ENCODE results near the gene SNAPC3.
"Not testable (repeated sequence)": the region's sequence is repeated elsewhere in the genome, so short reads cannot be mapped to it uniquely, and the experiment has no call there.

The SNAPC3 gene

GRCh38 chr9:15422372-15423230, at the start of gene SNAPC3:
TSS of gene SNAPC3 (plus strand) at chr9:15422876. CDS start at chr9:15422880, 4 bp downstream.
- peak; percentile 82 to 88 for DNase-seq (ENCODE audit: low read depth in 2 of 2)

GRCh38 chr9:15373881-15374280, 48.8 kb upstream of the SNAPC3 start:
- DNase-seq (ENCODE audit: low read depth in 2 of 2): no peak

- no peak for DNase-seq (ENCODE audit: low read depth in 2 of 2)
Measured at GRCh38 chr9:15374310-15374709, 48.4 kb upstream of the SNAPC3 start.

GRCh38 chr9:15374825-15375224, 47.9 kb upstream of the SNAPC3 start:
- no peak for DNase-seq (ENCODE audit: low read depth in 2 of 2)

GRCh38 chr9:15377625-15378540, 44.8 kb upstream of the SNAPC3 start:
- DNase-seq (ENCODE audit: low read depth in 2 of 2): no peak

GRCh38 chr9:15379317-15379716, 43.4 kb upstream of the SNAPC3 start:
- DNase-seq (ENCODE audit: low read depth in 2 of 2): not testable (repeated sequence)

- not testable (repeated sequence) for DNase-seq (ENCODE audit: low read depth in 2 of 2)
Measured at GRCh38 chr9:15379888-15380287, 42.8 kb upstream of the SNAPC3 start.

GRCh38 chr9:15381491-15381890, 41.2 kb upstream of the SNAPC3 start:
- no peak for DNase-seq (ENCODE audit: low read depth in 2 of 2)

- DNase-seq (ENCODE audit: low read depth in 2 of 2): no peak
Measured at GRCh38 chr9:15386465-15386864, 36.2 kb upstream of the SNAPC3 start.

- DNase-seq (ENCODE audit: low read depth in 2 of 2): no peak
Measured at GRCh38 chr9:15389173-15389572, 33.5 kb upstream of the SNAPC3 start.

GRCh38 chr9:15389631-15390030, 33.0 kb upstream of the SNAPC3 start:
- no peak for DNase-seq (ENCODE audit: low read depth in 2 of 2)

GRCh38 chr9:15390201-15390600, 32.5 kb upstream of the SNAPC3 start:
- DNase-seq (ENCODE audit: low read depth in 2 of 2): no peak

- no peak for DNase-seq (ENCODE audit: low read depth in 2 of 2)
Measured at GRCh38 chr9:15392363-15392762, 30.3 kb upstream of the SNAPC3 start.

- no peak for DNase-seq (ENCODE audit: low read depth in 2 of 2)
Measured at GRCh38 chr9:15400281-15400941, 22.3 kb upstream of the SNAPC3 start.

- DNase-seq (ENCODE audit: low read depth in 2 of 2): no peak
Measured at GRCh38 chr9:15401266-15401665, 21.4 kb upstream of the SNAPC3 start.

- DNase-seq (ENCODE audit: low read depth in 2 of 2): no peak
Measured at GRCh38 chr9:15403155-15403554, 19.5 kb upstream of the SNAPC3 start.

- DNase-seq (ENCODE audit: low read depth in 2 of 2): no peak
Measured at GRCh38 chr9:15404171-15404570, 18.5 kb upstream of the SNAPC3 start.

GRCh38 chr9:15416880-15417279, 5.8 kb upstream of the SNAPC3 start:
- no peak for DNase-seq (ENCODE audit: low read depth in 2 of 2)

- DNase-seq (ENCODE audit: low read depth in 2 of 2): no peak
Measured at GRCh38 chr9:15417626-15418025, 5.0 kb upstream of the SNAPC3 start.

- DNase-seq (ENCODE audit: low read depth in 2 of 2): no peak
Measured at GRCh38 chr9:15420796-15421195, 1.9 kb upstream of the SNAPC3 start.

- DNase-seq (ENCODE audit: low read depth in 2 of 2): no peak
Measured at GRCh38 chr9:15421532-15421931, 1.1 kb upstream of the SNAPC3 start.

- DNase-seq (ENCODE audit: low read depth in 2 of 2): no peak
Measured at GRCh38 chr9:15421990-15422371, 695 bp upstream of the SNAPC3 start.

Data from fibroblast of skin of left biceps (primary cell).